Spinal cord (tissue), 10 donors: ENCODE data around the gene EPB41L2. TPM values are rescaled to one million over a fixed set of nuclear protein-coding genes. Genes with fewer than 3 reads are reported as not detected.
A peak's percentile ranks its signal among the peaks of the same experiment; 100 is the strongest.
"Not testable (repeated sequence)": the region's sequence is repeated elsewhere in the genome, so short reads cannot be mapped to it uniquely, and the experiment has no call there.

Source experiments
- DNase-seq, 6 donors: peaks; one replicate each; pipeline versions ENCODE4 v3.0.0 to v3.0.0-alpha.2; 2013 to 2015; ENCODE audit warnings: low spot score in 6 of 6, low read depth in 4 of 6
- H3K27ac ChIP-seq: one replicate; pipeline ENCODE4 v1.5.1; 2013; ENCODE audit warnings: low read depth, low read length, control low read depth
- H3K27me3 ChIP-seq: one replicate; pipeline ENCODE4 v1.6.1; 2013; ENCODE audit warnings: low read length; ENCODE audit not compliant: control insufficient read depth, insufficient read depth
- H3K36me3 ChIP-seq: one replicate; pipeline ENCODE4 v1.6.1; 2013; ENCODE audit warnings: low read length; ENCODE audit not compliant: control insufficient read depth, insufficient read depth
- H3K4me1 ChIP-seq: one replicate; pipeline ENCODE4 v1.6.1; 2013; ENCODE audit warnings: low read length; ENCODE audit not compliant: control insufficient read depth, insufficient read depth
- H3K4me3 ChIP-seq: one replicate; pipeline ENCODE4 v1.5.1; 2013; ENCODE audit warnings: low read depth, low read length, control low read depth
- H3K9me3 ChIP-seq: one replicate; pipeline ENCODE4 v1.6.1; 2013; ENCODE audit warnings: low read length; ENCODE audit not compliant: control insufficient read depth, insufficient read depth
- WGBS: methylation state at CpG from one replicate; pipeline ENCODE4 v1.1.5; 2013; ENCODE audit warnings: missing lambda C conversion rate; ENCODE audit not compliant: insufficient coverage; 5-methylcytosine and 5-hydroxymethylcytosine counted together
- polyA plus RNA-seq, 2 donors: library from polyadenylated mRNA; unstranded; fragments of 120-200 nt; gene quantifications; one replicate each; pipeline ENCODE4 v1.2.1, GENCODE V29; 2013; ENCODE audit not compliant: insufficient read length in 2 of 2
- total RNA-seq, 2 donors: library from RNA; depleted of rRNA in 1 of 2; stranded (reverse); fragments of 120-200 nt in 1 of 2; fragments of >200 nt in 1 of 2; gene quantifications; one replicate each; pipeline versions ENCODE4 v1.2.3 to v1.2.4, GENCODE V29; 2013 to 2014
- donor health status: healthy.

EPB41L2 gene
- total and polyA plus RNA-seq, 4 donors = 122 to 311 (median 267) TPM

GRCh38 chr6:131090339-131090738, 27.3 kb upstream of the EPB41L2 start:
- H3K36me3 ChIP-seq, DNase-seq, H3K27ac ChIP-seq, H3K27me3 ChIP-seq, H3K4me1 ChIP-seq, H3K4me3 ChIP-seq, H3K9me3 ChIP-seq: not testable (repeated sequence)
- no CpG with 5 or more reads among the region's 3 CpGs for WGBS

- no peak overlapping the region for H3K27ac ChIP-seq
- WGBS = 83% methylated on average over 2 of the region's 2 CpGs
These were observed 21.9 kb upstream of the EPB41L2 start for GRCh38 chr6:131084982-131085381.

GRCh38 chr6:131083687-131084086, 20.6 kb upstream of the EPB41L2 start:
- no peak overlapping the region for H3K4me3 ChIP-seq
- H3K27me3 ChIP-seq = no peaks in the 10 kb centered on the region
- H3K4me1 ChIP-seq = no peaks in the 10 kb centered on the region
- H3K27ac ChIP-seq = no peak overlapping the region
- H3K36me3 ChIP-seq = no peaks in the 10 kb centered on the region
- H3K9me3 ChIP-seq = peaks cover 4% of the 10 kb centered on the region
- 96% methylated on average over 3 of the region's 3 CpGs for WGBS
- DNase-seq = peak in 1 of 6 donors; percentile 2

More at GRCh38 chr6:131084982-131085381, 21.9 kb upstream of the EPB41L2 start:
- Histone ChIP-seq H3K27me3 (no peaks in the 10 kb centered on the region), H3K4me3 (no peak overlapping the region), H3K9me3 (peaks cover 4% of the 10 kb centered on the region), H3K36me3 (no peaks in the 10 kb centered on the region), H3K4me1 (no peaks in the 10 kb centered on the region)
- no peak for DNase-seq

GRCh38 chr6:131082335-131082734, 19.3 kb upstream of the EPB41L2 start:
- Histone ChIP-seq H3K27ac (no peak overlapping the region), H3K4me1 (no peaks in the 10 kb centered on the region), H3K27me3 (no peaks in the 10 kb centered on the region), H3K4me3 (no peak overlapping the region), H3K36me3 (no peaks in the 10 kb centered on the region), H3K9me3 (peaks cover 2% of the 10 kb centered on the region)
- no CpG with 5 or more reads among the region's 1 CpG for WGBS
- no peak for DNase-seq

- H3K36me3 ChIP-seq = no peaks in the 10 kb centered on the region
- no peak overlapping the region for H3K4me3 ChIP-seq
- no peaks in the 10 kb centered on the region for H3K9me3 ChIP-seq
- H3K27ac ChIP-seq = no peak overlapping the region
- no peaks in the 10 kb centered on the region for H3K4me1 ChIP-seq
- no peaks in the 10 kb centered on the region for H3K27me3 ChIP-seq
- no peak for DNase-seq
- WGBS = 100% methylated on average over 1 of the region's 6 CpGs
These were observed 17.0 kb upstream of the EPB41L2 start for GRCh38 chr6:131080084-131080483.

GRCh38 chr6:131073577-131073976, 10.5 kb upstream of the EPB41L2 start:
- Histone ChIP-seq H3K27ac (no peak overlapping the region), H3K4me3 (no peak overlapping the region), H3K4me1 (no peaks in the 10 kb centered on the region), H3K27me3 (no peaks in the 10 kb centered on the region), H3K9me3 (no peaks in the 10 kb centered on the region), H3K36me3 (no peaks in the 10 kb centered on the region)
- DNase-seq = no peak
- WGBS = no CpG with 5 or more reads among the region's 2 CpGs

- H3K27me3 ChIP-seq = no peaks in the 10 kb centered on the region
These were observed 7.0 kb upstream of the EPB41L2 start for GRCh38 chr6:131070061-131070460.

GRCh38 chr6:131068165-131068564, 5.1 kb upstream of the EPB41L2 start:
- DNase-seq = no peak
- Histone ChIP-seq H3K36me3 (no peaks in the 10 kb centered on the region), H3K4me3 (no peak overlapping the region), H3K4me1 (peaks cover 5% of the 10 kb centered on the region), H3K27ac (no peak overlapping the region), H3K9me3 (no peaks in the 10 kb centered on the region), H3K27me3 (no peaks in the 10 kb centered on the region)
- 96% methylated on average over 5 of the region's 7 CpGs for WGBS

More at GRCh38 chr6:131070061-131070460, 7.0 kb upstream of the EPB41L2 start:
- WGBS = 100% methylated on average over 1 of the region's 3 CpGs
- H3K9me3 ChIP-seq = no peaks in the 10 kb centered on the region
- DNase-seq = no peak
- H3K27ac ChIP-seq = no peak overlapping the region
- no peak overlapping the region for H3K4me3 ChIP-seq
- H3K4me1 ChIP-seq = no peaks in the 10 kb centered on the region
- no peaks in the 10 kb centered on the region for H3K36me3 ChIP-seq

GRCh38 chr6:131067521-131067920, 4.5 kb upstream of the EPB41L2 start:
- Histone ChIP-seq H3K27me3 (no peaks in the 10 kb centered on the region), H3K36me3 (no peaks in the 10 kb centered on the region), H3K9me3 (no peaks in the 10 kb centered on the region), H3K4me3 (no peak overlapping the region), H3K4me1 (peaks cover 5% of the 10 kb centered on the region), H3K27ac (no peak overlapping the region)
- 78% methylated on average over 4 of the region's 6 CpGs for WGBS
- no peak for DNase-seq

- H3K4me3 ChIP-seq = no peak overlapping the region
- H3K27ac ChIP-seq = no peak overlapping the region
- no peaks in the 10 kb centered on the region for H3K36me3 ChIP-seq
These were observed 2.8 kb upstream of the EPB41L2 start for GRCh38 chr6:131065824-131066171.

More at GRCh38 chr6:131065824-131066171, 2.8 kb upstream of the EPB41L2 start:
- Histone ChIP-seq H3K27me3 (no peaks in the 10 kb centered on the region), H3K9me3 (no peaks in the 10 kb centered on the region), H3K4me1 (peaks cover 13% of the 10 kb centered on the region)
- DNase-seq = no peak
